Measurements from ENCODE around the gene DUSP23. TPM values are rescaled to one million over a fixed set of nuclear protein-coding genes. Genes with fewer than 3 reads are reported as not detected.

Gene DUSP23
- total RNA-seq, 1 experiment from 2014 or later = 31.0 TPM

DNA sequence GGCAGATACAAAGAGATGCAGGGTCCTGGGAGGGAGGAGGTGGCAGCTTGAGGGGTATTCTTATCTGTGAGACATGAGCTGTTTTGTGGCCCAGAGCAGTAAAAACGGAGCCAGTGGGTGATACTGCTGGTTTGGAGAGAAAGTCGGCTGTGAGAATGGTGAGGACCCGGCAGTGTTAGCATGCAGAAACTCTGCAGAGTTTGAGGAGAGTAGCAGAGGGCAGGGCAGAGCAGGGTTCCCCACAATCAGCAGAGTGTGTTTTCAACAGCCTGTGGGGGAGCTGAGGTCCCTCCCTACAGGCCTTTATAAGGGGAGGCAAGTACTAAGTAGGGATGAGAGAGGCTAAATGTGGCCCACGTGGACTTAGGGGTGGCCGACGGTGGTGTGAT lies 46.3 kb downstream of the DUSP23 start:
- H3K27me3 ChIP-seq (replicated peaks; ENCODE audit: insufficient read depth, low read depth, low read length, poor library complexity) = no peaks in the 10 kb centered on the region

DNA sequence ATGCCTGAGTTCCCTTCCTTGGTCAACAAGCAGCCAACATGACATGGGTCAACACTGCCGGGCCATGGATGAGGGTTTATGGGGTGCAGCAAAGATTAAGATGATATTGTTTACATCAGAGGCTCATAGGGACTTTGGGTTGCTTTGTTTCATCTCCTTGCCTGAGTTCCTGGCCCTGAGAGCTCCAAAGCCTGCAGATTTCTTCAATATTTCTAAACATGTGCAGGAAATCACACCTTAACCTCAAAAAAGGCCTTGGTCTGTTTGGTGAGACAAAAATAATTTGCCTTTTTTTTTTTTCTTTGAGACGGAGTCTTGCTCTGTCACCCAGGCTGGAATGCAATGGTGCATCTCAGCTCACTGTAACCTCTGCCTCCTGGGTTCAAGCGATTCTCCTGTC lies 46.8 kb downstream of the DUSP23 start:
- BruUV-seq (replicated peaks) = no TSS peak
- Histone ChIP-seq H3K36me3 (ENCODE audit: insufficient read depth, low read length, poor library complexity, severe bottlenecking) (no peaks in the 10 kb centered on the region), H3K4me3 (ENCODE audit: low read depth, low read length, poor library complexity, severe bottlenecking) (no peak overlapping the region), H3K4me1 (ENCODE audit: insufficient read depth, low read length, poor library complexity, severe bottlenecking) (peaks cover 26% of the 10 kb centered on the region), H3K27ac (ENCODE audit: low read depth, low read length, poor library complexity, severe bottlenecking) (no peak overlapping the region), H3K27me3 (replicated peaks; ENCODE audit: insufficient read depth, low read depth, low read length, poor library complexity) (no peaks in the 10 kb centered on the region), H3K9me3 (ENCODE audit: low read depth, low read length, poor library complexity, severe bottlenecking) (no peaks in the 10 kb centered on the region)
- DNase-seq (ENCODE audit: low spot score) = no peak
- CTCF ChIA-PET = no interaction called here
- POLR2A ChIA-PET (ENCODE audit: low non-redundant PET) = no interaction called here
- no peak for TF ChIP-seq CTCF (conservative IDR thresholded peaks at IDR 0.05; ENCODE audit: low read depth, low read length)
- no peak for TF ChIP-seq EZH2 (IDR thresholded peaks at IDR 0.05; ENCODE audit: borderline replicate concordance, low read depth, low read length, poor library complexity, severe bottlenecking)
- intact Hi-C loops (cut with micrococcal nuclease; ENCODE audit: unreplicated experiment) = no loop called here

More for the DNA sequence above, 46.3 kb downstream of the DUSP23 start:
- Histone ChIP-seq H3K4me3 (ENCODE audit: low read depth, low read length, poor library complexity, severe bottlenecking) (no peak overlapping the region), H3K9me3 (ENCODE audit: low read depth, low read length, poor library complexity, severe bottlenecking) (no peaks in the 10 kb centered on the region), H3K27ac (ENCODE audit: low read depth, low read length, poor library complexity, severe bottlenecking) (no peak overlapping the region), H3K36me3 (ENCODE audit: insufficient read depth, low read length, poor library complexity, severe bottlenecking) (no peaks in the 10 kb centered on the region), H3K4me1 (ENCODE audit: insufficient read depth, low read length, poor library complexity, severe bottlenecking) (peaks cover 21% of the 10 kb centered on the region)
- POLR2A ChIA-PET (ENCODE audit: low non-redundant PET) = no interaction called here
- intact Hi-C loops (cut with micrococcal nuclease; ENCODE audit: unreplicated experiment) = no loop called here
- BruUV-seq (replicated peaks) = no TSS peak
- no peak for TF ChIP-seq CTCF (conservative IDR thresholded peaks at IDR 0.05; ENCODE audit: low read depth, low read length)
- TF ChIP-seq EZH2 (IDR thresholded peaks at IDR 0.05; ENCODE audit: borderline replicate concordance, low read depth, low read length, poor library complexity, severe bottlenecking) = no peak
- CTCF ChIA-PET = no interaction called here
- DNase-seq (ENCODE audit: low spot score) = no peak

GRCh38 chr1:159828176-159828575 lies 47.4 kb downstream of the DUSP23 start:
- ChIA-PET CTCF (no interaction called here), POLR2A (ENCODE audit: low non-redundant PET) (no interaction called here)
- Histone ChIP-seq H3K27ac (ENCODE audit: low read depth, low read length, poor library complexity, severe bottlenecking) (no peak overlapping the region), H3K27me3 (replicated peaks; ENCODE audit: insufficient read depth, low read depth, low read length, poor library complexity) (no peaks in the 10 kb centered on the region), H3K4me3 (ENCODE audit: low read depth, low read length, poor library complexity, severe bottlenecking) (no peak overlapping the region), H3K4me1 (ENCODE audit: insufficient read depth, low read length, poor library complexity, severe bottlenecking) (peaks cover 24% of the 10 kb centered on the region), H3K9me3 (ENCODE audit: low read depth, low read length, poor library complexity, severe bottlenecking) (no peaks in the 10 kb centered on the region), H3K36me3 (ENCODE audit: insufficient read depth, low read length, poor library complexity, severe bottlenecking) (no peaks in the 10 kb centered on the region)
- DNase-seq (ENCODE audit: low spot score) = no peak
- TF ChIP-seq CTCF (conservative IDR thresholded peaks at IDR 0.05; ENCODE audit: low read depth, low read length) (no peak), EZH2 (IDR thresholded peaks at IDR 0.05; ENCODE audit: borderline replicate concordance, low read depth, low read length, poor library complexity, severe bottlenecking) (no peak)
- BruUV-seq (replicated peaks) = no TSS peak
- intact Hi-C loops (cut with micrococcal nuclease; ENCODE audit: unreplicated experiment) = no loop called here
